Stimulated activated naive CD8-positive, alpha-beta T cell treated with anti-CD3 and anti-CD28 coated beads, Interleukin-15, Interleukin-2, amounts not matched to agents 100 ng/mL and 50 ng/mL, for 24 hours (primary cell): ENCODE results near the gene WHAMM.

ENCODE experiments used
- H3K27ac Mint-ChIP-seq: one replicate; pipeline ENCODE4 v1.8.0; 2021; ENCODE audit warnings: mild to moderate bottlenecking, mixed read lengths
- H3K27me3 Mint-ChIP-seq: one replicate; pipeline ENCODE4 v1.8.0; 2021; ENCODE audit warnings: mixed read lengths
- H3K36me3 Mint-ChIP-seq: one replicate; pipeline ENCODE4 v1.8.0; 2021; ENCODE audit warnings: low read depth, mixed read lengths
- H3K4me1 Mint-ChIP-seq: one replicate; pipeline ENCODE4 v1.8.0; 2021; ENCODE audit warnings: low read depth, mixed read lengths
- H3K4me3 Mint-ChIP-seq: one replicate; pipeline ENCODE4 v1.8.0; 2021; ENCODE audit warnings: mild to moderate bottlenecking, mixed read lengths
- H3K9me3 Mint-ChIP-seq: one replicate; pipeline ENCODE4 v1.8.0; 2021; ENCODE audit warnings: mixed read lengths

Gene WHAMM

GRCh38 chr15:82843566-82843965, 34.1 kb downstream of the WHAMM start:
- no peak overlapping the region for H3K4me3 Mint-ChIP-seq
- H3K27me3 Mint-ChIP-seq = no peaks in the 10 kb centered on the region
- peaks cover 14% of the 10 kb centered on the region for H3K4me1 Mint-ChIP-seq
- no peaks in the 10 kb centered on the region for H3K9me3 Mint-ChIP-seq
- peaks cover 4% of the 10 kb centered on the region for H3K36me3 Mint-ChIP-seq
- H3K27ac Mint-ChIP-seq = no peak overlapping the region

GRCh38 chr15:82845686-82846085, 36.3 kb downstream of the WHAMM start:
- peaks cover 4% of the 10 kb centered on the region for H3K36me3 Mint-ChIP-seq
- no peak overlapping the region for H3K27ac Mint-ChIP-seq
- H3K4me1 Mint-ChIP-seq = peaks cover 21% of the 10 kb centered on the region
- no peak overlapping the region for H3K4me3 Mint-ChIP-seq
- H3K9me3 Mint-ChIP-seq = no peaks in the 10 kb centered on the region
- H3K27me3 Mint-ChIP-seq = no peaks in the 10 kb centered on the region

GRCh38 chr15:82846621-82847020, 37.2 kb downstream of the WHAMM start:
- H3K27ac Mint-ChIP-seq = no peak overlapping the region
- H3K9me3 Mint-ChIP-seq = no peaks in the 10 kb centered on the region
- peaks cover 21% of the 10 kb centered on the region for H3K4me1 Mint-ChIP-seq
- H3K4me3 Mint-ChIP-seq = no peak overlapping the region
- no peaks in the 10 kb centered on the region for H3K27me3 Mint-ChIP-seq
- H3K36me3 Mint-ChIP-seq = peaks cover 4% of the 10 kb centered on the region

- Mint-ChIP-seq H3K27ac (no peak overlapping the region), H3K36me3 (peaks cover 4% of the 10 kb centered on the region), H3K27me3 (no peaks in the 10 kb centered on the region), H3K4me1 (peaks cover 21% of the 10 kb centered on the region), H3K4me3 (no peak overlapping the region), H3K9me3 (no peaks in the 10 kb centered on the region)
Measured at GRCh38 chr15:82847703-82848102, 38.3 kb downstream of the WHAMM start.

GRCh38 chr15:82848241-82848993, 39.0 kb downstream of the WHAMM start:
- H3K27me3 Mint-ChIP-seq = no peaks in the 10 kb centered on the region
- peaks cover 4% of the 10 kb centered on the region for H3K36me3 Mint-ChIP-seq
- no peaks in the 10 kb centered on the region for H3K9me3 Mint-ChIP-seq
- no peak overlapping the region for H3K4me3 Mint-ChIP-seq
- peaks cover 26% of the 10 kb centered on the region for H3K4me1 Mint-ChIP-seq
- no peak overlapping the region for H3K27ac Mint-ChIP-seq

- Mint-ChIP-seq H3K4me3 (no peak overlapping the region), H3K9me3 (no peaks in the 10 kb centered on the region), H3K4me1 (peaks cover 21% of the 10 kb centered on the region), H3K27ac (no peak overlapping the region), H3K36me3 (no peaks in the 10 kb centered on the region), H3K27me3 (no peaks in the 10 kb centered on the region)
Measured at GRCh38 chr15:82849556-82850512, 40.4 kb downstream of the WHAMM start.

GRCh38 chr15:82850731-82851130, 41.3 kb downstream of the WHAMM start:
- Mint-ChIP-seq H3K27me3 (no peaks in the 10 kb centered on the region), H3K27ac (no peak overlapping the region), H3K4me1 (peaks cover 19% of the 10 kb centered on the region), H3K9me3 (no peaks in the 10 kb centered on the region), H3K36me3 (no peaks in the 10 kb centered on the region), H3K4me3 (no peak overlapping the region)

GRCh38 chr15:82851306-82851850, 42.0 kb downstream of the WHAMM start:
- Mint-ChIP-seq H3K27me3 (no peaks in the 10 kb centered on the region), H3K9me3 (no peaks in the 10 kb centered on the region), H3K36me3 (no peaks in the 10 kb centered on the region), H3K4me3 (no peak overlapping the region), H3K27ac (no peak overlapping the region), H3K4me1 (peaks cover 24% of the 10 kb centered on the region)

- Mint-ChIP-seq H3K4me3 (no peak overlapping the region), H3K9me3 (no peaks in the 10 kb centered on the region), H3K36me3 (no peaks in the 10 kb centered on the region), H3K27ac (no peak overlapping the region), H3K4me1 (peaks cover 24% of the 10 kb centered on the region), H3K27me3 (no peaks in the 10 kb centered on the region)
Measured at GRCh38 chr15:82851981-82852511, 42.6 kb downstream of the WHAMM start.

GRCh38 chr15:82852941-82853561, 43.6 kb downstream of the WHAMM start:
- no peak overlapping the region for H3K4me3 Mint-ChIP-seq
- no peak overlapping the region for H3K27ac Mint-ChIP-seq
- H3K4me1 Mint-ChIP-seq = peaks cover 24% of the 10 kb centered on the region

GRCh38 chr15:82854554-82854953, 45.1 kb downstream of the WHAMM start:
- Mint-ChIP-seq H3K9me3 (no peaks in the 10 kb centered on the region), H3K36me3 (no peaks in the 10 kb centered on the region), H3K27me3 (no peaks in the 10 kb centered on the region), H3K4me3 (no peak overlapping the region), H3K27ac (no peak overlapping the region), H3K4me1 (peaks cover 20% of the 10 kb centered on the region)

More at GRCh38 chr15:82852941-82853561, 43.6 kb downstream of the WHAMM start:
- no peaks in the 10 kb centered on the region for H3K27me3 Mint-ChIP-seq
- no peaks in the 10 kb centered on the region for H3K9me3 Mint-ChIP-seq
- no peaks in the 10 kb centered on the region for H3K36me3 Mint-ChIP-seq

GRCh38 chr15:82855286-82856100, 46.1 kb downstream of the WHAMM start:
- H3K4me3 Mint-ChIP-seq = no peak overlapping the region
- H3K9me3 Mint-ChIP-seq = no peaks in the 10 kb centered on the region
- H3K27me3 Mint-ChIP-seq = no peaks in the 10 kb centered on the region
- peaks cover 16% of the 10 kb centered on the region for H3K4me1 Mint-ChIP-seq
- H3K36me3 Mint-ChIP-seq = no peaks in the 10 kb centered on the region
- H3K27ac Mint-ChIP-seq = no peak overlapping the region

GRCh38 chr15:82856397-82857170, 47.2 kb downstream of the WHAMM start:
- Mint-ChIP-seq H3K9me3 (no peaks in the 10 kb centered on the region), H3K4me1 (peaks cover 16% of the 10 kb centered on the region), H3K27me3 (no peaks in the 10 kb centered on the region), H3K27ac (no peak overlapping the region), H3K4me3 (no peak overlapping the region), H3K36me3 (no peaks in the 10 kb centered on the region)
